IPS DF 19.7 (cell line): ENCODE data around the gene OR13C4.
"Not testable (repeated sequence)": the region's sequence is repeated elsewhere in the genome, so short reads cannot be mapped to it uniquely, and the experiment has no call there.

Source experiments
- DNase-seq: peaks from one replicate; pipeline ENCODE4 v3.0.0-alpha.2; 2013; ENCODE audit warnings: low read depth, low spot score

OR13C4 gene

DNA sequence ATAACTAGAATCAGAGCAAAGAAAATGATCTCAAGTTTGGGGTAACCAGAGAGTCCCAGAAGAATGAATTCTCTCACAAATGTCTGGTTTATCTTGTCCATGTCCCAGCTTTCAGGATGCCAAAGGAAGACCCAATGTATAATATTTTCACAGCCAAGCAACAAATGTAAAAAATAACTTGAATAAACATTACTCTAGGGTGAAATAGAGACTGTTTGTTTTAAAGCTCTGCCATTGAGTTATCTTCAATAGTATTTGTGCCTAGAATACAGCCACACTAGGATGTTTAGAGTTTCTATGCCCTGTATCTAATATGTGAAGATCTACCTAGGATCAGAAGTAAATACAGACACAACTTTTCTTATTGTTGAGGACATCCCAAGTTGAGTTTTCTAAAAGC, at the start of gene OR13C4:
TSS of gene OR13C4 (minus strand) at position 101 of the 400 bp plus-strand sequence. CDS start at position 101, 0 bp downstream.
- DNase-seq = no peak

DNA sequence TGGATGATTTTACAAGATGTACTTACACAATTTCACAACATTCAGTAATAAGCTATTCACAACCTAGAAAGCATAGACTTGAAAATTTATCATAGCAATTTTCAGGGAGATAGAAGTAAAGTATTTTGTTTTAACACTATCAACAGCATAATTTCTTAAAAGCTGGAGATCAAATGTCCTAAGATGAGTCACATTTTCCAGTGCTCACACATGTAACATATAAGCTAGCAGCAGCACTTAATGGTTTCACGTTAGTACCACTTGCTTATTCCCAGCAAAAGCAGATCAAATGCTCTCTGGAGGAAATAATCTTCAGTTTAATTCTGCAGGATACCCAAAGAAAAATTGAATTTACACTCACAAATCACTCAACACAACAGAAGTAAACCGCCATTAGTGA, 48.4 kb upstream of the OR13C4 start:
- DNase-seq = no peak

DNA sequence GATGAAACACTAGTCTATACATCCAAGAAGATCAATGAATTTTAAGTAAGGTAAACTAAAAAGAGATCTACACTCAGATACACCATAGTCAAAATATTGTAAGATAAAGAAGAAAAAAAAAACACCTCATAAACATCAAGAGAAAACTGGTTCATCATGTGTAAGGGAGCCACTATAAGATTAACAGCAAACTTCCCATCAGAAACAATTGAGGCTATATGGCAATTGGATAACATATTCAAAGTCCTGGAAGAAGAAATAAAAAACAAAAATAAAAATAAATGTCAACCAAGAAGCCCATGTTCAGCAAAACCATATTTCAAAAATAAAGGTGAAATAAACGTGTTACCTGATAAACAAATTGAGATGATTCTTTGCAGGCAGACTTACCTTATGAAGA, 45.6 kb upstream of the OR13C4 start:
- no peak for DNase-seq

DNA sequence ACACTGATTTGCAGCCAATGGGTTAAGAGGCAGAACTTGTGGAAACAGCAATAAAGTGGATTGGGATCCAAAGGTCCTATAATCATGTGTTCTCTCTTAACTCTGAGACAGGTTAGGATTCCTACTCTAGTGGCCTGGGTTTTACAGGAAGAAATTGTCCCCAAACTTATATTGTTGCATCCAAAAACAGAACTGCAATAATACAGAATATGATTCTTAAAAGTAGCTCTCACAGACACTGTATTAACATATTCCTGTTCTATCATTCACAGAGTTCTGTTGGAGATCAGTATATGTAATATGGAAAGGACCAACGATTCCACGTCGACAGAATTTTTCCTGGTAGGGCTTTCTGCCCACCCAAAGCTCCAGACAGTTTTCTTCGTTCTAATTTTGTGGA, 41.9 kb upstream of the OR13C4 start, which contains the start of gene OR13C8:
TSS of gene OR13C8 (plus strand) at position 301 of the 400 bp plus-strand sequence. CDS start at position 301, 0 bp downstream.
- DNase-seq = no peak

DNA sequence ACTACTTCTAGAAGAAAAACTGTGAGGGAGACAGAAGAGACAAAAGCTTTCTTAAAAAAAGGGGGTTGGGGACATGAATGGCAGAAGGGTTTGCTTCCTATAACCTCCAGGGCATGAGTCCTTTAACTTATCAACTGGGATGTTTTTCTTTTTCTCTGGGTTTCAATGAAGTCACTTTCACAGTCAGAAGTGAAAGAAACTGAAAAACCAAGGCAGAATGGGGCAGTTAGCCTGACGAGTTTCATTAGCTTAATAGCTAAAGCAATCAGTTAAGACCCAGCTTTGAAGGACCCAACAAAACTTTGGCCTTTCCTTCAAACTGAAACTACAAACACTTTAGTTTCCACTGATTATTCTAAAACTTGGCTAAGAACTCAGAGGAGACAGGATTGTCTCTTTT, 37.3 kb upstream of the OR13C4 start:
- no peak for DNase-seq

DNA sequence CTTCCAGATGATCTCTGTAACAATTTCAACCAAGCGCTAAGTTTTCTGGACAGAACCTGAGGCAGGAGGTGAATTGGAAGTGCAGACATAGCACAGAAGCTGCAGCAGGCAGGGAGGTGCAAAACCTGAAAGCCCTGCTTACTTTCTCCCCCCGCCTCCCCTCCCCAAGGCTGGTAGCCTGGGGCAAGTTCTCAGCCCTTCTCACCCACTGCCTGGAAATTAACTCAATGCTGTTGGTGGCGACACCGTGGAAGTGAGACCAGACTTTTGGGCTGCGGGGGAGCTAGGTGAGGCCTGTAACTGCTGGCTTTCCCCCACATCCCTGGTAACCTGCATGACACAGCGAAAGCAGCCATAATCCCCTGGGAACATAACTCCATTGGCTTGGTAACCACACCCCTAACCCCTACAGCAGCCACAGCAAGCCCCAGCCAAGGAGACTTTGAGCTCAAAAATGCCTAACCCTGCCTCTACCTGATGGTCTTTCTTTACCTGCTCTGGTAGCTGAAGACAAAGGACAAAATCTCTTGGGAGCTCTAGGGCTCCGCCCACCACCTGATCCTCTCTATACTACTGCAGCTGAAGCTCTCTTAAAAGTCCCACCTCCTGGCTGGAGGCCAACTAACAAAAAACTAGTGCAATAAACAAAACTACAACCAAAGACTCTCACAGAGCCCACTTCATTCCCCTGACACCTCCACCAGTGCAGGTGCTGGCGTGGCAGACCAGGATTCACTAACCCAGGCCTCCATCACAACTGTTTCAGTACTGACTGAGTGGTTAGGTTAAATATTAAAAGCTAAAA, 30.0 kb upstream of the OR13C4 start:
- no peak for DNase-seq

DNA sequence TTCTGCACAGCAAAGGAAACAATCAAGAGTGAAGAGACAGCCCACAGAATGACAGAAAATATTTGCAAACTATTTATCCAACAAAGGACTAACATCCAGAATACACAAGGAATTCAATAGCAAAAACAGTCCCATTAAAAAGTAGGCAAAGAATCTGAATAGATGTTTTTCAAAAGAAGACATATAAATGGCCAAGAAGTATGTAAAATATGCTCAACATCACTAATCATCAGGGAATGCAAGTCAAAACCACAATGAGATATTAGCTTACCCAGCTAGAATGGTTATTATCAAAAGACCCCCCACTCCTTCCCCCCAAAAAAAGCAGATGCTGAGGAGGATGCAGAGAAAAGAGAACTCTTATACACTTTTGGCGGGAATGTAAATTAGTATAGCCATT, 28.5 kb upstream of the OR13C4 start:
- no peak for DNase-seq

DNA sequence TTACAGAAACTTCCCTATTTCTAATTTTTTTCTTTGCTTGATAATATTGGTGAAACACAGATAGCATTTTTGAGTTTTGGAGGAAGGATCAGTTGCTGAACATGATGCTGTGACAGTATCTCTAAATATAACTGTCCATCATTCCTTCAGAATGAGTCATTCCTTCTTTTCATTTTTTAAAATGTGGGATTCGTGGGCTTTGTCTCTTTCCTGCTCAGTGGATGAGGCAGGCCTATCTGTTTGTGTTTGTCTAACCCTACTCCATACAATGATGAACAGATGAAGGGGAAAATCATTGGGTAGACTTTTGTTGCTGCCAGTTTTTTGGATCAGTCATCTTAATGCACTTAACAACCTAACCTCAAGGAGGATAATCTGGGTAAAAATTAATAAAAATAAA, 26.3 kb upstream of the OR13C4 start:
- DNase-seq = no peak

DNA sequence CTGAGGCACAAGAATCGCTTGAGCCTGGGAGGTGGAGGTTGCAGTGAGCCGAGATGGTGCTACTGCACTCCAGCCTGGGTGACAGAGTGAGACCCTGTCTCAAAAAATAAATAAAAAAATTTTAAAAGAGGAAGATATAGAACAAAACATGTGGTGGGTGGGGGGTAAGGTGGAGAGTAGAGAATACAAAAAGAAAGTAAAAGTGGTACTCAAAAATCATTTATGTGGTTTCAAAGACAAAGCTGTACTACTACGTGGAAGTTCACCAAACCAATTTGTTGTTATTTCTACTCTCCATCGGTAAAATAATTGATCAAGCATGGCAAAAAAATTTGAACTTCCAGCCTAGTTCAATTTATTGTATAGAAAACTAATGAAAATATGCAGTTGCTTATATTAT, 17.6 kb upstream of the OR13C4 start:
- DNase-seq = no peak

DNA sequence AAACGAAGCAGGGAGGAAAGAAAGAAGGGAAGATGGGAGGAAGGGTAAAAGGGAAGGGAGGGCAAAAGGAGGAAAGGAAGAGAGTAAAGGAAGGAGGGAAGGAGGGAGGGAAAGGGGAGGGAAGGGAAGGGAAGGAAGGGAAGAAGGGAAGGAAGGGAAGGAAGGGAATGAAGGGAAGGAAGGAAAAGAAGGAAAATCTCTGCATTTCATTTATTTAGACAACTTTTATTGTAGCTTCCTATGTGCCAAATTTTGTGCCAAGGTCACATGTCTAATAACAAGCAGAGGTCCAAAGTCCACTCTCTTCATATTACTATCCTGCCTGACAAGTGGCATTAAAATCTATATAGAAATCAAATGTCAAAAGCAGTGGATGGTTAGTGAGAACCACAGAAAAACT, 12.3 kb upstream of the OR13C4 start:
- DNase-seq = no peak

DNA sequence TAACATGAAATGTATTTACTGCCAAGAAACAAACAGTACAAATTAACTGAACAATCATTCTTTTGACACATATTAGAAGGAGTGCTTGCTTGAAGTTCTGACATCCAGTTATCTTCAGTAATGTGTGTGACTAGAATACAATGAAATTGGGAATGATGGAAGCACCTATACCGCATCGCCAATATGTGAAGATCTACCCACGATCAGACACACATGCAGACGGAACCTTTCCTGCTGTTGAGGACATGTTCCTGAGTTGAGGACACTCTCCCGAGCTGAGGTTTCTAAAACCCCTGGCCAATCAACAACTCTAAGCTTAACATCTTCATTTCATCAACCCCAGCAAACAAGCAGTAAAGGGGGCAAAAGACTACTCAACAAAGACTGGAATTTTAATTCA, 9.7 kb upstream of the OR13C4 start, which contains the start of gene OR13C3:
TSS of gene OR13C3 (minus strand) at position 101 of the 400 bp plus-strand sequence. CDS start 133 bp downstream, outside the sequence.
- DNase-seq = no peak

DNA sequence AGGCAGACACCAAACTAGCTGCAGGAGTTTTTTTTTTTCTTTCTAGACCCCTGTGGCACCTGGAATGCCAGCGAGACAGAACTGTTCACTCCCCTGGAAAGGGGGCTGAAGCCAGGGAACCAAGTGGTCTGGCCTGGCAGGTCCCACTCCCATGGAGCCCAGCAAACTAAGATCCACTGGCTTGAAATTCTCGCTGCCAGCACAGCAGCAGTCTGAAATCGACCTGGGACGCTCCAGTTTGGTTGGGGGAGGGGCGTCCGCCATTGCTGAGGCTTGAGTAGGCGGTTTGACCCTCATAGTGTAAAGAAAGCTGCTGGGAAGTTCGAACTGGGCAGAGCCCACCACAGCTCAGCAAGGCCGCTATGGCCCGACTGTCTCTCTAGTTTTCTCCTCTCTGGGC, 6.8 kb downstream of the OR13C4 start:
- DNase-seq = not testable (repeated sequence)

DNA sequence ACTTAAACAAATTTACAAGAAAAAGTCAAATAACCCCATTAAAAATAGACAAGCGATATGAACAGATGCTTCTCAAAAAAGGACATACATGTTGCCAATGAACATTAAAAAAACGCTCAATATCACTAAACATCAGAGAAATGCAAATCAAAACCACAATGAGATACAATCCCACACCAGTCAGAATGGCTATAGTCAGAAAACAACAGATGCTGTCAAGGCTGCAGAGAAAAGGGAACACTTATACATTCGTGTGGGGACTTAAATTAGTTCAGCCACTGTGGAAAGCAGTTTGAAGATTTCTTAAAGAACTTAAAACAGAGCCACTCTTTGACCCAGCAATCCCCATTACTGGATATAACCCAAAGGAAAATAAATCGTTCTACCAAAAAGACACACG, 12.1 kb downstream of the OR13C4 start:
- DNase-seq = no peak

DNA sequence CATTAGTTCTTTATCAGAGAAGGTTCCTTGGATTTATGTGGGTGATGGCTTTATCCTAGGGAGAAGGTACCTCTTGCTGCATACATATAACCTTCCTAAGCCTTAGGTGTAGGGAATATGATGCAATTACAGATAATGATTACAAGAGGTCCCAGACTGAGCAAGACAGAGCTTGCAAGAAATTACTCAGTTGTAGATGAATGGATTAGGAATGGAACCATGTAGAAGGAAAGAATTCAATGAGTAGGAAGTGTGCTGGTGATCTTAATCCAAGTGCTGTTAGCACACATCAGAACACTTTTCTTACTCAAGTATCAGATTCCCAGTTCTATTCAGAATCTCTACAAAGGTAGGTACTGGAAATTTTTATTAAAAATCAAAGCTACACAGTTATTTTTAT, 20.4 kb downstream of the OR13C4 start:
- DNase-seq = no peak

DNA sequence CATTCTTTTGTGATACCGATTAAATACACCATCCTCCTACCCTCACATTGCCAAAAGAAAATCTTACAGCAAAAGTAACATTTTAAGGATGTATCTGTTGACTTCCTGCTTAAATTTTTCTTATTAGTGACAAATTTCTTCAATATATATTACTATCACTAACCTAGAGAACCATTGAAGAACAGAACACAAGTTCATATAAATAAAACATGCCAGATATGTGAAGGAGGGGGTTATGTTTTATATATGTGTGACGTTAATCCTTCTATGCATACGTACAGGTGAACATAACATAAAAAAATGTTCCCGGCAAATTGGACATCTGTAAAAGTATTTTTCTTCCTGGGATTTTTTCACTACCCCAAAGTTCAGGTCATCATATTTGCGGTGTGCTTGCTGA, 23.0 kb downstream of the OR13C4 start, which contains the start of gene OR13F1:
TSS of gene OR13F1 (plus strand) at position 301 of the 400 bp plus-strand sequence. CDS start at position 301, 0 bp downstream.
- no peak for DNase-seq

DNA sequence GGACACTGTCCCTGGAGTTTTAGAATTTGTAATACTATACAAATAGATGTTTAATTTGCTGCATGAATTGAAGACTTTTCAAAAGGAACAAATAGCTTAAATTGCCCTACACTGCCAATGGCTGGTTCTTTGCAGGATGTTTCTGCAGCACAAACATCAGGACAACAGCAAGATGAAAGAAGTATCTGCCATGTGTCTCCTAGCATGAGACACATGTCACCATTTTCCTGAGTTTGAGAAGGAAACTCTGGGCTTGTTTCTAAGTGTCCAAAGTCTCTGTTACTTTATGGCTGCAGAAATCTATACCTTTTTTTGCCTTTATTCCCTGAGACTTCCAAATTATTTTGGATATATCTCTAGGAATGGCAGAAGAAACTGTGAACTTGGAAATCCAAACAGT, 23.6 kb downstream of the OR13C4 start:
- no peak for DNase-seq

DNA sequence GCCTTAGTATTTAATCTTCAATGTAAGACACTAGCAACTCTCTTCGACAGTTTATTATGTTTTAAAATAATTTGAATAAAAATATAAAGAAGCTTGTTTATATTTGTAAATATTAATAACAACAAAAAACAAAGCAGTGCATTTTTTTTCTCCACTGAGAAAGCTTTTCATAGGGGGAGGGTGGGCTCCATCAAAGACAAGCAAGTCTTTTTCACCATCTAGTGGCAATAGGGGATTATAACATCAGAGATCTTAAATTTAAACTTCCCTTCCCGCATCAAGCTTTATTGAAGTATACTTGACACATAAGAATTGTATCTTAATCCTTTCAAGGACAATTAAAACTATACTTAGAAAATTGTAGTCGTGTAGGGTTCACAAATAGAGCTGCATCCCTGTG, 32.2 kb downstream of the OR13C4 start:
- no peak for DNase-seq

DNA sequence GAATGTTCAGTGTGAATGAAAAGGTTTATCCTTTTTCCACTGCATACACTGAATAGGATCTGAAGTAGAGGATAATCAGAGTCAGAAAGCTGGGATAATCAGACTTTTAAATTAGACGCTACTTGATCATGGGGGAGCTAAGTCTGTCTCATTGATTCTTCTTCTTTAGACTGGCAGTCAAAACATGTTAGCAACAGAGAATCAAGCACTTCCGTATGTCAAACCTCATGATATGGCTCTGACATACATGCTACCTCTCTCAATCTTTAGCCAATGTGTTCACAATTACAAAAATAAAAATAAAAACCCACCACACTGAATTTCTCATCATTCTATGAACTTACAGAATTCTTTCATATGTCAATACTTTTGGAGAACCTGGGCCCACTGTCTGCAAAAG, 42.0 kb downstream of the OR13C4 start:
- DNase-seq = no peak

DNA sequence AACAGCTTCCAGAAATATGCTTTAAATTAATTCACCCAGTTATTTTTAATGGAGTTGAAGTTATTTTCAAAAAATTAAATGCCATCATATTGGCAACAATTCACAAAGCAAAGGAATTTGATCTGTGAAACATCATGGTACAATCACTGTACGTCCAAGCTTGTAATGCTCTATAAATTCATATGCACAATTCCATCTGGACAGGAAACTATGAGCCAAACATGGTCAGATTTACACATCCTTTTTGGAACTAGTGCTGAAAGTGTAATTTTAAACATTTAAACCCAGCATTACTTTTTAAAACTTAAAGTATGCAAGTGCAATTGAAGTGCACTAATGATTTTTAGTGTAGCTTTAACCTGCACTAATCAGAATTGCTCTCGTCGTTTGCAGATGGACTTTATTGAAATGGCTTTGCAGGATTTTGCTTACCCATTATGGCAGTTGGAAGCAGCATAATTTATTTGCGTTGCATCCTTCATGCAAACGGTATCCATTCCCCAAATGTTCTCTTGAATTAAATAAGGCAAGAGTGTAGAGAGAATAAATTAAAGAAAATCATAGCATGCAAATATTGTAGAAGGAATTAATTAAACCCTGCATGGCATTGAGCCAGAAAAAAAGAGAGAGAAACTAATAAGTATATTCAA, 44.0 kb downstream of the OR13C4 start:
- no peak for DNase-seq
